Kidney (tissue), 14 donors: ENCODE measurements around the gene PIGS. TPM values are rescaled to one million over a fixed set of nuclear protein-coding genes. Genes with fewer than 3 reads are reported as not detected.

ENCODE experiments used
- DNase-seq, 5 donors: peaks; one replicate each; pipeline ENCODE4 v3.0.0-alpha.2; 2013 to 2020
- FAIRE-seq: peaks from 2 replicates; lab custom pipeline; 2012; peaks lifted over from hg19 to GRCh38; lab: Jason Lieb, UNC
- H3K27ac ChIP-seq, 2 donors: one replicate each; pipeline ENCODE4 v1.7.0; 2013; ENCODE audit warnings: low read depth in 2 of 2, low read length in 2 of 2, inconsistent platforms in 1 of 2
- H3K27me3 ChIP-seq: one replicate; pipeline ENCODE4 v1.7.1; 2013; ENCODE audit warnings: low read length, inconsistent platforms; ENCODE audit not compliant: control insufficient read depth, insufficient read depth
- H3K36me3 ChIP-seq, 3 donors: one replicate each; pipeline versions ENCODE4 v1.7.0 to v1.7.1; 2013; ENCODE audit warnings: low read length in 3 of 3, control low read depth in 1 of 3, inconsistent platforms in 1 of 3; ENCODE audit not compliant: insufficient read depth in 3 of 3, control insufficient read depth in 2 of 3
- H3K4me1 ChIP-seq, 3 donors: one replicate each; pipeline versions ENCODE4 v1.7.0 to v1.7.1; 2013; ENCODE audit warnings: low read length in 3 of 3, inconsistent platforms in 1 of 3, low read depth in 1 of 3; ENCODE audit not compliant: control insufficient read depth in 2 of 3, insufficient read depth in 2 of 3
- H3K4me3 ChIP-seq, 3 donors: one replicate each; pipeline versions ENCODE4 v1.7.0 to v1.8.1; 2013; ENCODE audit warnings: low read length in 3 of 3, control low read depth in 1 of 3, inconsistent platforms in 1 of 3
- H3K9ac ChIP-seq, 3 donors: one replicate each; pipeline versions ENCODE4 v1.7.0 to v1.7.1; 2013; ENCODE audit warnings: low read length in 3 of 3, control low read depth in 1 of 3, inconsistent platforms in 1 of 3
- H3K9me3 ChIP-seq, 3 donors: one replicate each; pipeline versions ENCODE4 v1.7.0 to v1.7.1; 2013; ENCODE audit warnings: low read length in 3 of 3, control low read depth in 1 of 3, inconsistent platforms in 1 of 3; ENCODE audit not compliant: control insufficient read depth in 2 of 3, insufficient read depth in 1 of 3
- CTCF ChIP-seq: IDR thresholded peaks from 3 replicates; pipeline ENCODE4 v1.5.1; 2012; ENCODE audit warnings: mild to moderate bottlenecking, moderate library complexity, borderline replicate concordance; ENCODE audit not compliant: insufficient read depth; ENCODE audit errors: extremely low read depth
- intact Hi-C: fragments of 100-400 bp; cut with DNase I; formaldehyde crosslinking; loops from one replicate; pipeline ENCODE4 v1.11.1; 2022
- polyA plus RNA-seq: library from polyadenylated mRNA; stranded (reverse); fragments of 350-450 nt; fragmentation: Illumina TruSeq; extraction: RNeasy Lipid Tissue Mini Kit (QIAGEN cat#74804); gene quantifications from one replicate; pipeline ENCODE4 v1.2.3, GENCODE V29; 2014; ENCODE audit warnings: low read depth, low replicate concordance; ENCODE audit not compliant: insufficient read depth
- total RNA-seq: library from RNA; stranded (reverse); fragmentation: NEBNext Ultra II Directional; extraction: Animal tissue kit (Norgen Biotek cat#: 25700); gene quantifications from one replicate; pipeline ENCODE4 v1.2.1, GENCODE V29; 2021
- donor health status: control.
- donor health status: control.
- donor health status: control.
- donor health status: control.
- donor health status: control.
- donor health status: DM: yes; HTN: yes; CAD: no.
- donor health status: Normal renal cell carcinoma (clear cell type).

The PIGS gene
- total and polyA plus RNA-seq, 2 donors from 2014 or later: 60.6 to 75.0 TPM

GRCh38 chr17:28550858-28551257, 20.5 kb downstream of the PIGS start:
- H3K9me3 ChIP-seq: no peaks in the 10 kb centered on the region
- peaks cover 4 to 24% (median 19%) of the 10 kb centered on the region in 3 donors for H3K36me3 ChIP-seq
- no peaks in the 10 kb centered on the region for H3K27me3 ChIP-seq
- no peak overlapping the region for H3K4me3 ChIP-seq
- no peak overlapping the region for H3K9ac ChIP-seq
- no peak for TF ChIP-seq CTCF
- intact Hi-C loops: no loop called here
- no peak overlapping the region for H3K27ac ChIP-seq
- peak in 1 of 5 donors; percentile 58 for DNase-seq
- no peak for FAIRE-seq
- H3K4me1 ChIP-seq: peaks cover 2 to 12% (median 8%) of the 10 kb centered on the region in 3 donors

- Histone ChIP-seq H3K27ac (no peak overlapping the region), H3K9me3 (no peaks in the 10 kb centered on the region), H3K9ac (no peak overlapping the region), H3K36me3 (peaks cover 4 to 13% (median 10%) of the 10 kb centered on the region in 3 donors), H3K4me1 (peaks cover 2 to 12% (median 8%) of the 10 kb centered on the region in 3 donors), H3K4me3 (no peak overlapping the region), H3K27me3 (no peaks in the 10 kb centered on the region)
- DNase-seq (peak in 1 of 5 donors; percentile 56), FAIRE-seq (no peak)
- intact Hi-C loops: no loop called here
- no peak for TF ChIP-seq CTCF
These were observed 21.8 kb downstream of the PIGS start for GRCh38 chr17:28549236-28550132.

- intact Hi-C loops: no loop called here
- FAIRE-seq: no peak
These were observed 22.8 kb downstream of the PIGS start for GRCh38 chr17:28548417-28549130.

More at GRCh38 chr17:28548417-28549130, 22.8 kb downstream of the PIGS start:
- TF ChIP-seq CTCF: no peak
- no peaks in the 10 kb centered on the region for H3K9me3 ChIP-seq
- DNase-seq: no peak
- H3K4me3 ChIP-seq: no peak overlapping the region
- H3K4me1 ChIP-seq: peaks cover 2 to 12% (median 8%) of the 10 kb centered on the region in 3 donors
- H3K27ac ChIP-seq: no peak overlapping the region
- H3K36me3 ChIP-seq: peaks cover 0 to 6% (median under 1%) of the 10 kb centered on the region in 3 donors
- H3K9ac ChIP-seq: no peak overlapping the region
- H3K27me3 ChIP-seq: no peaks in the 10 kb centered on the region
